NB4 (cell line): ENCODE measurements around the gene UCHL5.

Source experiments
- CTCF ChIP-seq: IDR thresholded peaks from one replicate; pipeline ENCODE4 v1.5.1; 2012; ENCODE audit warnings: low read depth, low read length
- MAX ChIP-seq: IDR thresholded peaks from 2 replicates; pipeline ENCODE4 v1.6.1; 2011; ENCODE audit warnings: low read depth, low read length
- MYC ChIP-seq: IDR thresholded peaks from 2 replicates; pipeline ENCODE4 v1.6.1; 2011; ENCODE audit warnings: low read depth, low read length
- POLR2A ChIP-seq: IDR thresholded peaks from 2 replicates; pipeline ENCODE4 v1.6.1; 2011; ENCODE audit warnings: mild to moderate bottlenecking; ENCODE audit not compliant: insufficient read length; ENCODE audit errors: extremely low read depth

- TF ChIP-seq CTCF, result no peak
- TF ChIP-seq POLR2A, result peak; percentile 92
- peak; percentile 88 for TF ChIP-seq MAX
- TF ChIP-seq MYC, result peak; percentile 89
These were observed at the start of gene UCHL5, which contains the start of gene RO60 for GRCh38 chr1:193059282-193060114.
